HepG2 (cell line): Measurements from ENCODE around the gene PARD3.

Experiments used
- SIN3A ChIP-seq: IDR thresholded peaks from 2 replicates; pipeline ENCODE4 v1.6.1; 2011; ENCODE audit warnings: low read depth, mild to moderate bottlenecking, control low read depth, low read length, borderline replicate concordance
- ZBTB34 ChIP-seq: sonication (generic); formaldehyde crosslinking; IDR thresholded peaks from 2 replicates; pipeline ENCODE4 v1.8.0; 2022; ENCODE audit warnings: mild to moderate bottlenecking, missing genetic modification reagents

DNA sequence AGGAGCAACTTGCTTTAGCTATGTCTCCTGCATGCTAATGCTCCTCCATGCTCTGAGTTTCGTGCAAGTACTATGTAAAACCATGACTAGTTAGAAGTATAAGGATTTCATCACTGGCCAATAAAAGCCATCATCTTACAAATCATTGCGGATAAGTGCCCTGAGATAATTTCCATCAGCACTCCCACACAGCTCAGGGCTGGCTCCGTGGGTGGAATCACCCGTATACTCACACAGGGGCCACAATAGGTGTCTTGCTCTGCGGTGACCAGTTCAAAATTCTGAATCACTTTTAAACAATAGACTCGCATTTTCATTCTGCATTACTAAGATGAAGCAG lies 227.4 kb downstream of the PARD3 start:
- TF ChIP-seq SIN3A (no peak), ZBTB34 (CRISPR knock-in tag) (no peak)
